SK-N-MC (cell line): ENCODE results near the gene DNAJC27.

ENCODE experiments used
- EZH2 ChIP-seq: fragments of 200-600 bp; sonication (generic); IDR thresholded peaks from one replicate; pipeline ENCODE4 v1.6.1; 2017; ENCODE audit warnings: antibody characterized with exemption
- FOXP2 ChIP-seq: optimal IDR thresholded peaks from 2 replicates; pipeline ENCODE3; 2011; ENCODE audit warnings: mild to moderate bottlenecking, moderate library complexity; ENCODE audit not compliant: insufficient read depth; ENCODE audit errors: extremely low read length, control extremely low read depth
- POLR2AphosphoS5 ChIP-seq: IDR thresholded peaks from 2 replicates; pipeline ENCODE4 v1.6.1; 2012; ENCODE audit warnings: mild to moderate bottlenecking, low read depth, low read length, borderline replicate concordance

- no peak for TF ChIP-seq POLR2AphosphoS5
- no peak for TF ChIP-seq FOXP2
- TF ChIP-seq EZH2, result no peak
Measured at GRCh38 chr2:24959761-24960160, 12.0 kb downstream of the DNAJC27 start.
